ENCODE results near the gene SLC30A2. TPM values are rescaled to one million over a fixed set of nuclear protein-coding genes. Genes with fewer than 3 reads are reported as not detected.

Gene SLC30A2
- total RNA-seq, 1 experiment from 2014 or later: 0.35 TPM

DNA sequence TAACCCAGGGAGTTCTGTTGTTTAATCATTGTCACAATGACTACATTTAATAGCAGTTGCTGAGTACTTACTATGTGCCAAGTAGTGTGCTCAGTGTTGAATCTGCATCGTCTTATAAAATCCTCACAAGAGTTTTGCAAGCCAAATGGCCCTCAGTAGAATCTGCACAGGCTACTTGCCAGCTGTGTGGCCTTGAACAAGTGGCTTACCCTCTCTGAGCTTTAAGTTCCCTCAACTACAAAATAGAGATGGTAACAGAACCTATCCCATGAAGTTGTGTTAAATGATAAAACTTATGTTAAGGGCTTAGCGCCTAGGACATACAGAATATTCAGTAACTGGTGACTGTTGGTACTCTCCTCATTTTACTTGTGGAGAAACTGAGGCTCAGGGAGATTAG lies 9.1 kb upstream of the SLC30A2 start:
- Mint-ChIP-seq H3K4me3 (no peak overlapping the region), H3K9me3 (no peaks in the 10 kb centered on the region), H3K27me3 (ENCODE audit: low read depth) (peaks cover 82% of the 10 kb centered on the region), H3K36me3 (ENCODE audit: insufficient read depth in 1 of 3, low read depth in 3 of 3) (no peaks in the 10 kb centered on the region), H3K27ac (no peak overlapping the region), H3K4me1 (0 out of 4 replicates have a peak, but pooled peaks cover 0 to 2% of the 10 kb centered on the region in 2 experiments)
- Histone ChIP-seq H3T11ph (ENCODE audit: low read length) (no peak overlapping the region), H3K14ac (ENCODE audit: insufficient read depth, low read length) (no peak overlapping the region), H2BK5ac (ENCODE audit: insufficient read length, low read length) (no peak overlapping the region), H2BK120ac (ENCODE audit: low read depth, low read length, poor library complexity, severe bottlenecking) (no peak overlapping the region), H3K9ac (ENCODE audit: extremely low read depth, insufficient read length, low read length) (no peak overlapping the region), H3K4ac (ENCODE audit: low read depth, low read length) (no peak overlapping the region), H4K20me1 (ENCODE audit: control insufficient read depth, insufficient read depth, insufficient read length) (no peaks in the 10 kb centered on the region), H3K4me2 (ENCODE audit: insufficient read depth, insufficient read length, low read length) (no peak overlapping the region), H3K23ac (ENCODE audit: insufficient read length, low read depth, low read length) (no peak overlapping the region), H2AK5ac (ENCODE audit: insufficient read length, low read length) (no peak overlapping the region), H3K27me3 (ENCODE audit: insufficient read depth, low read length) (no peaks in the 10 kb centered on the region; the same call in 1 of the 2 replicates), H4K8ac (replicated peaks; ENCODE audit: insufficient read length, low read depth, low read length) (no peak overlapping the region), H2AFZ (ENCODE audit: low read length) (no peak overlapping the region), H3K79me1 (ENCODE audit: insufficient read depth, low read depth, low read length, poor library complexity, severe bottlenecking) (no peaks in the 10 kb centered on the region), H2BK15ac (ENCODE audit: low read depth, low read length) (no peak overlapping the region), H4K91ac (ENCODE audit: insufficient read length, low read depth, low read length) (no peak overlapping the region), H3K18ac (ENCODE audit: insufficient read length, low read depth, low read length) (no peak overlapping the region), H3K4me1 (ENCODE audit: insufficient read depth, low read length) (no peaks in the 10 kb centered on the region), H3K56ac (ENCODE audit: insufficient read length, low read depth, low read length) (no peak overlapping the region), H3K23me2 (ENCODE audit: insufficient read length, low read depth, low read length, poor library complexity, severe bottlenecking) (no peaks in the 10 kb centered on the region), H3K9me3 (ENCODE audit: control insufficient read depth, low read depth, low read length) (no peaks in the 10 kb centered on the region), H4K5ac (ENCODE audit: insufficient read length, low read depth, low read length) (no peak overlapping the region), H3K27ac (ENCODE audit: insufficient read length, low read depth, low read length) (no peak overlapping the region), H2BK20ac (ENCODE audit: low read depth, low read length, poor library complexity, severe bottlenecking) (no peak overlapping the region), H3K79me2 (ENCODE audit: insufficient read depth, low read length) (no peaks in the 10 kb centered on the region), H2BK12ac (ENCODE audit: insufficient read length, low read depth, low read length) (no peak overlapping the region)
- DNase-seq: no peak
- TF ChIP-seq, protein P1, sequence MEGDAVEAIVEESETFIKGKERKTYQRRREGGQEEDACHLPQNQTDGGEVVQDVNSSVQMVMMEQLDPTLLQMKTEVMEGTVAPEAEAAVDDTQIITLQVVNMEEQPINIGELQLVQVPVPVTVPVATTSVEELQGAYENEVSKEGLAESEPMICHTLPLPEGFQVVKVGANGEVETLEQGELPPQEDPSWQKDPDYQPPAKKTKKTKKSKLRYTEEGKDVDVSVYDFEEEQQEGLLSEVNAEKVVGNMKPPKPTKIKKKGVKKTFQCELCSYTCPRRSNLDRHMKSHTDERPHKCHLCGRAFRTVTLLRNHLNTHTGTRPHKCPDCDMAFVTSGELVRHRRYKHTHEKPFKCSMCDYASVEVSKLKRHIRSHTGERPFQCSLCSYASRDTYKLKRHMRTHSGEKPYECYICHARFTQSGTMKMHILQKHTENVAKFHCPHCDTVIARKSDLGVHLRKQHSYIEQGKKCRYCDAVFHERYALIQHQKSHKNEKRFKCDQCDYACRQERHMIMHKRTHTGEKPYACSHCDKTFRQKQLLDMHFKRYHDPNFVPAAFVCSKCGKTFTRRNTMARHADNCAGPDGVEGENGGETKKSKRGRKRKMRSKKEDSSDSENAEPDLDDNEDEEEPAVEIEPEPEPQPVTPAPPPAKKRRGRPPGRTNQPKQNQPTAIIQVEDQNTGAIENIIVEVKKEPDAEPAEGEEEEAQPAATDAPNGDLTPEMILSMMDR (conservative IDR thresholded peaks at IDR 0.05): no peak
- WGBS (ENCODE audit: extremely low coverage, insufficient read length, low lambda C conversion rate): no CpG with 5 or more reads among the region's 2 CpGs
